Activated naive CD4-positive, alpha-beta T cell treated with anti-CD3 and anti-CD28 coated beads, Interleukin-2, amount 50 U/mL, for 16 hours (primary cell): ENCODE results near the gene AGBL1.

Experiments
- DNase-seq: peaks from one replicate; pipeline ENCODE4 v3.0.0-alpha.2; 2020

AGBL1 gene

DNA sequence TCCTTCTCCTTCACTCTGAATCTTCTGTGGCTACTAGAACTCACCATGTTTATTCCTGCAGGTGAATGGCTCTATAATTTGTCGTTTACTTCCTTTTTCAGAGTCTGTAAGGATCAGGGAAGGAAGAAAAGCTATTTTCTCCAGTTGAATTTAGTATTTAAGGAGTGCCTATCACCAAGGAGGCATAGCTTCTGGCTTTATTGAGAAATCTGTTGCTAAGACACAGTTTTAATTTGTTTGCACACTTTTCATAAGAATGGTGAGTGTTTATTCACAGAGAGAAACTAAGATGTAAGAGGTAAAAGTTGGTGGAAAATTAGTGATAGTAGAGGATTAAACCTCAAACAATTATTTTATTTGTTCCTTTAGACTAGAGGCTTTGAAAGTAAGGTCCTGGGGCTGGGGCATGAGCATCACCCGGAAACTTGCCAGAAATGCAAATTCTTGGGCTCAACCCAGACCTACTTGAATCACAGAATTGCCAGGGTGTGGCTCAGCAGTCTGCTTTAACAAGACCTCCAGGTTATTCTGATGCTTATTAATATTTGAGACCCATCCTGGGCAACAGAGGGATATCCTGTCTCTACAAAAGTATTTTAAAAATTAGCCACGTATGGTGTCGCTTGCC lies 461.3 kb downstream of the AGBL1 start:
- DNase-seq: no peak

GRCh38 chr15:86541540-86541939 lies 461.9 kb downstream of the AGBL1 start:
- DNase-seq: no peak

GRCh38 chr15:86550075-86550474 lies 470.4 kb downstream of the AGBL1 start:
- DNase-seq: no peak

- DNase-seq: no peak
Measured at GRCh38 chr15:86553108-86553507, 473.4 kb downstream of the AGBL1 start.

DNA sequence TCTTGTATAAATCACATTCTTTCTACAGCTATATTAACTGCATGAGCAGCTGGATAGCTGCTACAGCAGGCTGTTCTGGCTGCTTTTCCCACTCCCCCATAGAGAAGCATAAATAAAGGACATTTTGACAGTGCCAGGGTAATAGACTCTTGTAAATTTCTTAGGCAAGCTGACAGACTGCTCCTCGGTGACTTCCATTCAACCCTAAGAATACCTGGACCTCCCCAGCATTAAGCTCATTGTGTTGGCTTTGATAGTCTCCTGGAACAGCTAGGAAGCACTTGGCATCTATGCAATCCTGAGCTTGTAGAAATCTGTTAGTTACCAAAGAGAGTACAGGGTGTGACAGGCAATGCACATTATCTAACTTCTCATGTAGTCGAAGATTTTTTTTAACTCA lies 475.4 kb downstream of the AGBL1 start:
- no peak for DNase-seq

- no peak for DNase-seq
Measured at GRCh38 chr15:86555939-86556338, 476.3 kb downstream of the AGBL1 start.

GRCh38 chr15:86556396-86557017 lies 476.8 kb downstream of the AGBL1 start:
- DNase-seq: no peak

- DNase-seq: no peak
Measured at GRCh38 chr15:86557018-86557550, 477.4 kb downstream of the AGBL1 start.

DNA sequence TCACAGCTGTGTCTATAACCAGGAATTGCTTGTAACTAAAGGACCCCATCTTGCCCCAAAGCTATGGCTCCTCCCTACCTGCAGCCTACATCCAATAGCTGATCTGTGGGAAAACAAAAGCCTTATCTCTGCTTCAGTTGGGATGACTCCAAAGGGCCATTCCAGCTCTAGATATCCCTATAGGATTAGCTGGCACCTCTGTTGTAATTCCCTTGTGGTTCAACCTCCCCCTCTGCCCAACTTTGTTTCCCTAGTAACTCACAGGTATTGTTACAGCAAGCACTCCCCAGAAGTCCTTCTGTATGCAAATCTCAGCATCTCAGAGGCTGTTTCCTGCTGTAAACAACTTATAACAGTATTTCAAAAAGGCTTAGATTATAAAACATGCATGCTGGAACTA lies 478.6 kb downstream of the AGBL1 start:
- DNase-seq: no peak

GRCh38 chr15:86558686-86559085 lies 479.0 kb downstream of the AGBL1 start:
- DNase-seq: no peak

GRCh38 chr15:86568378-86568777 lies 488.7 kb downstream of the AGBL1 start:
- DNase-seq: no peak

DNA sequence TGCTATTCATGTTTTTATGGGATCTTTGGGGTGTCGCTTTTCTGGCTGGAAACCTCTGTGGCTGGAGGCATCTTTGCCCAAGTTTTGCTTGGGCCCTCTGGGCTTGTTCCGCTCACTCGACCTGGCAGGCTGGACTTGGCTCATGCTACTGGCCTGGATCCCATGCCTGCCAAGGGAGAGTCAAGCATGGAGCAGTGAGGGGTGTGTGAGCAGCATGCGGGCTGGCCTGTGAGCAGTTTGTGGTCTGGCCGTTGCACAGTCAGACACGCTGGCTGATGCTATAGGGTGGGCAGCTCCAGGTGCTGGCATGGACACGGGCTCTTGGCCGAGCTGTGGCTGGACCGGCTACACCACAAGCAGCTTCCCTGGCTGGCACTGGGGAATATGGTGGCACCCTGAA lies 491.1 kb downstream of the AGBL1 start:
- no peak for DNase-seq

DNA sequence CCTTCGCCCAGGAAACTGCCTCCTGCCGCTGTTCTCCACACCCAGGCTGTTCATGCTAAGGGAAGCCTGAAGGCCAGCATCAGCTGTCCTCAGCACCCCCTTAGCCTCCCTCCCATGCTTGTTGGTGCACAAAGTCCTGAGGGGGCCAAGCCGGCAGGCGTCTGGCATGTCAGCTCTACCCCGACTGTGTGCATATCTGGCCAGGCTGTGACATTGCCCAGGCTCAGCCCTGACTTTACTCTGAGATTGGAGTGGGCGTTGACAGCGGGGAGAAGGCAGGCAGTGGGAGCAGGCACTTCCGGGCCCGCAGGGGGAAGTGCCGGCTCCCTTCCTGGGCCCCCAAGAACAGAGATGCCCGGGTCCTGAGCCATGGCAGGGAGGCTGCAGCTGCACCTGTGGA lies 492.2 kb downstream of the AGBL1 start:
- no peak for DNase-seq

GRCh38 chr15:86572368-86572841 lies 492.7 kb downstream of the AGBL1 start:
- DNase-seq: no peak

DNA sequence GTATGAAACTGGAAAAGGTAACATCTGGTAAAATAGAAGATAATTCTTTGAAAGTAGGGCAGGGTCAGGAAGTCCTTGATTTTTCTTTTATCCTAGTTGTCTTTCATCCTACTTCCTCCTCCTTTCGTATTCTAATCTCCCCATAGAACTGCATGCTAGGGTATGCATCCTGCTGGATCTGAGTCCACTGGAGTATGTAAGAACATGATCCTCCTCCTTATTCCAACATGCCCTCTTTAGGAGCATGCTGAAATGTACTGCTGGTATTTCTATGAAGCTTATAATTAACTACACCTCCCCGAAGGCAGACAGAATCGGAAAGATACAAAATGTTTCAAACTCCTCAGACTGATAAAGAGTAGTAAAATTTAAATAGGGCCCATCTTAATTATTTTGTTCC lies 493.8 kb downstream of the AGBL1 start:
- DNase-seq: no peak

GRCh38 chr15:86588413-86588812 lies 508.7 kb downstream of the AGBL1 start:
- DNase-seq: no peak

- DNase-seq: no peak
Measured at GRCh38 chr15:86590461-86590860, 510.8 kb downstream of the AGBL1 start.

DNA sequence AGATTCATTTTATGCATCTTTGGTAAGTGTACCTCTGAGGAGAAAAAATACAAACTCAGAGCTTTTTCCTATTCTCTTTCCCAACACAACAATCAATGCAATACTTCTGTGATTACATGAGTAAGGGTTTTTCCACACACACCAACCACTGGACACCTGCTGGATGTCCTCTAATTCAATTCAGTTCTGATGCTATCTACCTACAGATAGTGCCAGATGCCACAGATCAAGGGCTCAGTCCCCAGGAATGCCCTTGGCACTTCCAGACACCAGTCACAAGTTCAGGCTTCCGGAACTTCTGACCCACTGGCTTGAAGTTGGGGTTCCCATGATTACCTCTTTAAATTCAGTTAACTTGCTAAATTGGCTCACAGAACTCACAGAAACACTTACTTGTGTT lies 511.5 kb downstream of the AGBL1 start:
- DNase-seq: no peak

DNA sequence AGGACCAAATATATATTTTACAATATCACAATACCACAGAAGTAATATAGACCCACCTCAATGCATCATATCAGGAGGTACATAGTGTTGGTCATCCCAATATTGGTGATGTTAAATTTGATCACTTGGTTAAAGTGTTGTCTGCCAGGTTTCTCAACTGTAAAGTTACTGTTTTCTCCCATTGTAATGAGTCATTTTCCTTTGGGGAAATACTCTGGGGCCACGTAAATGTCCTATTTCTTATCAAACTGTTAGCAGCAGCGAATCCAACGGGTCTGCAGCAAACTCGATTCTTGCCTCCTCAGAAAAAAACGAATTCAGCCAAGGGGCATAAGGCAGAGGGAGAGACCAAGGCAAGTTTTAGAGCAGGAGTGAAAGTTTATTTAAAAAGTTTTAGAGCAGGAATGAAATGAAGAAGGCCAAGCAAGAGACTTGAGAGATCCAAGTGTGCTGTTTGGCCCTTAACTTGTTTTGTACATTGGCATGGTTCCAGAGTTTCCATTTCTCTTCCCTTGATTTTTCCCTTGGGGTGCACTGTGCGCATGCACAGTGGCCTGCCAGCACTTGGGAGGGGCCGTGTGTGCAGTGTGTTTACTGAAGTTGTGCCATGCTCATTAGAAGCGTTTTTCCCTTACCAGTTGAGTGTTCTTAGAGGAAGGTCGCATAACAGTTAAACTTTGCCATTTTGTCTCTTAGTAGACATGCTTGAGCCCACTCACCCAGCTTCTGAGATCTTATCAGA lies 512.5 kb downstream of the AGBL1 start:
- DNase-seq: no peak

DNA sequence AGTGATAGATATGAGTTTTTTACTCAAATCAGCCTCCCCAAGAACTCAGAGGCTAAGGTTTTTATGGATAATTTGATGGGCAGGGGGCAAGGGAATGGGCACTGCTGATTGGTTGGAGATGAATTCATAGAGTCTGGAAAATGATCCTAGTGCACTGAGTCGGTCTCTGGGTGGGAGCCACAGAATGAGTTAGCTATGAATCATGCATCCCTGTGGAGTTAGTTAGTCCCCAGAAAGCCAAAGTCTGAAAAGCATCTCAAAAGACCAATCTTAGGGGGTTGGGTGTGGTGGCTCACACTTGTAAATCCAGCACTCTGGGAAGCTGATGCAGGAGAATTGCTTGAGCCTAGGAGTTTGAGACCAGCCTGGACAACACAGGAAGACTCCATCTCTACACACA lies 516.1 kb downstream of the AGBL1 start:
- DNase-seq: no peak

DNA sequence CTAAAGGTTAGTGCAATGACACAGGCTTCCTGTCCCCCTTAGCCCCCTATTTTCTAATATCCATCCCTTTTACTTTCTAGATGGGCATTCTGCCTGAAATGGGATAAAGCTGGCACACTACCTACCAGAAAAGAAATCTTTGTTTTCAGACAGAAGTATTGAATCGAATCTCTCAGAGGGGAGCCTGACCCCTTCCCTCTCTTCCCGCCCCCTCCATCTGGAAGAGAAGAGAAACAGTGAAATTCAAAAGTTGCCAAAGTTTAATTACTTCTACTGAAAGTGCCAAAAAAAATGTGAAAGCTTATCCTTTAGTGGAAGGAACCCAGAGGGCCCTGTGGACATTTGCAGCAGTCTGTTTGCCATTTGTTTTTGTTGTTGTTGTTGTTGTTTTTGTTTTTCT lies 523.8 kb downstream of the AGBL1 start:
- DNase-seq: no peak

DNA sequence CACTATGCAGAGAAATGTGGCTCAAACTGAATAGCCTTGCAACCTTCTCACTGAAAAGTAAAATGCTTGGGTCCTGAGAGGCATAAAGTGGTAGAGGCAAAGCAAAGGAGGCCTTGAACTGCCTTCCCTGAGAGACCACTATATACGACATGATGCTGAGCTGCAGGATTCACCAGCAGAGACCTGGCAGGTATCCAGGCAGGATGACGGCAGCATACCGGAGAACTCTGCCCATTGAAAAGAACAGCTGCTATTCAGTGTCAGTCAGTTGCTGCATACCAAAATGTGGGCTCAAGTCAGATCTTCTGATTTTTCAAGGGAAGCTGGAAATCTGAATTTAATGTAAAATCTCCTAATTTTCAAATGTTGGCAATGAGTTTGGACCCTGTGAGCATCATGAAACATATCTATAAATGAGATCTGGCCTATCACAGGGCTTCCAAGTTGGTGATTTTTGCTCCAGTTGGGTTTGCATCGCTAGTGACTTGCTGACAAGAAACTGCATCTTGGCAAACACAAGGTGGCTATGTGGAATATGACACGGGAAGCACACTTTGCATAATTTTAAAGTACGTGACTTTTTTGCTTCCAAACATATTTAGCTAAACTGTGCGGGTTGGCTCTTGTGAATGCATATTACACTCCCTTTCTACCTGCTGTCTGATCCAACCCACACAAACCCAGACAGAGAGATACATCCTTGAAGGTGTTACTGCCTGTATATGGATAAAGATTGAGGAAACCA lies 529.0 kb downstream of the AGBL1 start:
- DNase-seq: no peak

GRCh38 chr15:86609275-86609674 lies 529.6 kb downstream of the AGBL1 start:
- no peak for DNase-seq
